Activated CD4-positive, alpha-beta T cell treated with anti-CD3 and anti-CD28 coated beads for 1 hour (primary cell): ENCODE results near the gene PSMD3.

Experiments used
- DNase-seq: peaks from one replicate; pipeline ENCODE4 v3.0.0-alpha.2; 2020

Gene PSMD3

DNA sequence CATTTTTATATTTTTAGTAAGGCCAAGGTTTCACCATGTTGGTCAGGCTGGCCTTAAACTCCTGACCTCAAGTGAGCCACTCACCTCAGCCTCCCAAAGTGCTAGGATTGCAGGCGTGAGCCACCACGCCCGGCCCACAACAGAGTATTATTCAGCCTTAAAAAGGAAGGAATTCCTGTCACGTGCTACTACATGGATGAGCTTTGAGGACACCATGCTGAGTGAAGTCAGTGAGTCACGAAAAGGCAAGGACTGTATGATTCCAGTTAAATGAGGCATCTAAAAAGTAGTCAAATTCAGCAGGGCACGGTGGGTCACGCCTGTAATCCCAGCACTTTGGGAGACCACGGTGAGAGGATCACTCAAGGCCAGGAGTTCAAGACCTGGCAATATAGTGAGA is 44.3 kb downstream of the PSMD3 start:
- no peak for DNase-seq

DNA sequence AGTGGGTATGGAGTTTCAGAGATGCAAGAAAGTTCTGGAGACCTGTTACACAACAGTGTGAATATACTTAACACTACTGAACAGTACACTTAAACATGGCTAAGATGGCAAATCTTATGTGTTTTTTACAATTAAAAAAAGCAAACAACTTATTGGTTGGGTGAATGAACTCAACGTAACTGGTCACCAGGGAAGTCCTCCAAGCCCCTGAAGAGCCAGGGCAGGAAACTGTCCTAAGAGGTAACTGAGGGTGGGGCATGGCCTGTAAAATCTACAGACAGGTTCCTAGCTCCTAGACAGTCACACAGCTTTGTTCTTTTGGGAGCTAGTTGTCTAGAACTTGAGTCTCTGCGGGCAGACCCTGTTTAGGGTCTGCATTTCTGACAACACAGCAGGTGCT is 45.0 kb downstream of the PSMD3 start:
- DNase-seq: no peak

DNA sequence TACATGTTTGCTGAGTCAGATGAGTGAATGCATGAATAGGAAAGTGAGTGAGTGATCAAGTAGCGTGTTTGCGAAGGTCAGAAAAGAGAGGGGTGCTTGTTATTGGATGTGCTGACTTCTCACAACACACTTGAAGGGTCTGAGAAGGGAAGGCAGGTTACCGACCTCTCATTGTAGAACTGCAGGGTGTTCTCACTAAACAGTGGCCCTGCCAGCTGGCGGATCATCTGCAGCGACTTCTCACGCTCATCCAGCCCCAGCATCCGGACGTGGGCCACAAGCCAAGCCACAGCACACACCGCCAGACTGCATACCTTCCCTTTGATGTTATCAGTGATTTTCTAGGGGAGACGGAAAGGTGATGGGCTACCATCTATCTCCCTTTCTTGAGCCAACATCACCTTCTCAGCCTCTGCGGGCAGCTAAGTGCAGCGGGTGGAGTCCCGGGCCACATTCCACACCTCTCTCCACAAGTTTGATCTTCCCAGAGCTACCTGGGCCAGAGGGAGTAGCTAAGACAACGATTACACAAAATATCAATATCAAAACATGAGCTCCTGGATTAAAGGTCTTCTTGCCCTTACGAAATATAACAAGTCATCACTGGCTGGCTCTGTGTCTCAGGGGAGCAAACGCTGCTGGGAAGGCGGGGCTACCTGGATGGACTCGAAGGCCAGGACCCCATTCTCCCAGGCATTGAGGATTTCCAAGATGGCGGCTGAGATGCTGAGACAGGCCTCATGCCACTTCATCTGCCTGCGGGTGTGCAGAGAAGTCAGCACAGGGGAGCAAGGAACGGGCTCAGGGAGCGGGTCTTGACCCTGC is 45.6 kb downstream of the PSMD3 start:
- peak; percentile 27 for DNase-seq

GRCh38 chr17:40026816-40027613 is 46.4 kb downstream of the PSMD3 start:
- DNase-seq: peak; percentile 62

- no peak for DNase-seq
Measured at GRCh38 chr17:40027614-40028012, 47.0 kb downstream of the PSMD3 start.

DNA sequence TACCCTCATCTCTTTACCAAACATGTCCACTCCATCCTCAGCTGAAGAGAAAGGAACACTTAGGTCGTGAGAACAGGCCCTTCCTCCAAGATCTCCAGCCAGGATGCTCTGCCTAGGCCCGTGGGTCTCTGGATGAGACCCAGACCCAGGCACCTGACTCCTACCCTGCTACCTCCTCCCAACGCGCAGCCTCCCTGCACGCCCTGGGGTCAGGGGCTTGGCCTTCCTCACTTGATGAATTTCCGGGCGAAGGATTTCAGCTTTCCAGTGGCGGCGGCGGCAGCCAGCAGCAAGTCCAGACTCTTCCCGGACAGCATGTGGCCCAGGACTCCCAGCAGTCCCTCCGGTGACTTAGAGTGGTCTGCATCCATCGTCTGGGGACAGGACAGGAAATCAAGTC is 48.0 kb downstream of the PSMD3 start:
- no peak for DNase-seq

GRCh38 chr17:40031706-40032105 is 51.1 kb downstream of the PSMD3 start:
- no peak for DNase-seq

GRCh38 chr17:40032322-40033320 is 52.0 kb downstream of the PSMD3 start:
- no peak for DNase-seq

DNA sequence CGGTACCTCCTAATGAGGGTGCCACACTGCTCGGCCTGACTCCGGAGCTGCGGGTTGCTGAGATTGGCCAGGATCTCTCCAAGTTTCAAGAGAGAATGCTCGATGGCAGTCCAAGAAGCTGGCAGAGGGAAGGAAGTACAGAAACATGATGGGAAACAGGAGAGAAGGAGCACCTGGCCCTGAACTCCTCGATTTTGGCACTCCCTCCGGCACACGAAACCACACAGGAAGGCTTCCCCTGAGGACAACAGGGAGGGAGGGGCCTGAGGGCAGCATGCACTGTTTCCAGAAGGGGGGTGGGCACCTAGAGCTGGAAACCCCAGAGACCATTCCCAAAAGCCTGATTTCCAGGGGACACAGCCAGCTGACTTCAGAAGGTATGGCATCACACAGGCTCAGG is 52.7 kb downstream of the PSMD3 start:
- DNase-seq: no peak

DNA sequence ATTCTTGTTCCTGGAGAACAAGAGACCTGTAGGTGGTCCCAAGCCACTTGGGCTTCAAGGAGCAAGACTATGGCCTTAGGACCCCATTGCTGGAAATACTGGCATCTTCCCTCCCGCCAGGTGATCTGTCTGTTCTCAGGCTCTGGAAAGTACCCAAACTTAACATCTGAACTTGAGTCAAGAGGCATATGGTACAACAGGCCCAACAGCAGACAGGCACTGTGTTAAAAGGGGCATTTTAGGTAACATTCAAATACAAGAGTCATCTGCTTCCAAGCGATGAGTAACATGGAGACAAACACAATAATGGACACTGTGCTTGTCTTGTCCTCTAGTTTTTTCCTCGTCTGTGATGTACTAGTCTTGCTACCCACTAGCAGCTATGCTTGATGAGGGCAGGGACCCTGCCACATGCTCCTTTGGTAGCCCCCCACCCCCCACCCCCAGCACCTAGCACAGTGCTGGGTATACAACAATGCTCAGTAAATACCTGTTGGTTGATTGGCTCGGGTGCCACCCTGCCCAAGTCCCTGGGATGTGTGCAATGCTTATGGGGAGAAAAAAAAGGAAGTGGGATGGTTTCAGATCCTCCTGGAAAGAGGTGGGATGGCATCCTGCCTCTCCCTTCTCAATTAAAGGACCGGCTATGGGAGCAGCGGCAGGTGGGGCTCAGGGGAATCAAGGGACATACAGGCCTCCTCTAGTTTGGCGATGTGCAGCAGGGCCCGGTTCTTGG is 54.0 kb downstream of the PSMD3 start:
- no peak for DNase-seq

DNA sequence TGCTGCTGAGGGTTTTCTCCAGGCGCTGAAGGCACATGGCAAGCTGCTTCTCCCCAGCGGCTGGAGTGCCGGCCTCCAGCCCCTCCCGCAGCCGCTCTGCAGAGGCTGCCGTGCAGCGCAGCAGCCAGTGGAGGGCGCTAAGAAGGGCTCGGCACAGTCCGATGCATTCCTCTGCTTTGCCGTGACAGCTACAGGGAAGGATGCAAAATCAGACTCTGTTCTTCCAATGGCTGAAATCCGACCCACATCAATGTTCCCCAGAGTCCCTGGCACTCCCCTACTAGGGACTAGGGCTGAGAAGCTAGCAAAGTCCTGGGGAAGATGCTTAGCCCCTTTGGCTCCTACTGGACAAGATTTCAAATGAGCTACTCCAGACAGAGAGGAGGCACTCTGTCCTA is 54.6 kb downstream of the PSMD3 start:
- no peak for DNase-seq

GRCh38 chr17:40038882-40039513 is 58.4 kb downstream of the PSMD3 start:
- DNase-seq: no peak

DNA sequence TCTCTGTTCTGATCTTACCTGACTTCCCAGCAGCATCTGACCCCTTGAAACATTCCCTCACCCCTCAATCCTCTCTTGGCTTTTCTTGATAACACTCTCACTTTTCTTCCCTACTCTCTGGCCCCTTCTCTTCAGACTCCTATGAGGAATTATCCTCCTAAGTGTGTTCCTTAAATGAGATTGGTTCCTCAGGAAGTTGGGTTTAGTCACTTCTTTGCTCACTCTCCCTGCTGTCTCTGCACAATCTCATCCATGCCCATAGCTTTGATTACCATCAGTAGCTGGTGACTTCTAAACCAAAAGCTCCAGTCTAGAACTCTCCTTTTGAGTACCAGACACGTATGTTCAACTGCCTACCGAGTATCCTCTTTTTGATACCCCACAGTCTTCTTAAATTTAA is 60.6 kb downstream of the PSMD3 start:
- no peak for DNase-seq
